T-helper 1 cell (primary cell): ENCODE results near the gene MAGI2.

Experiments
- DNase-seq, 5 donors: peaks; one replicate each; pipeline ENCODE4 v3.0.0-alpha.2; 2012 to 2020

MAGI2 gene

GRCh38 chr7:78900806-78901205 lies 552.7 kb downstream of the MAGI2 start:
- no peak for DNase-seq

GRCh38 chr7:78895393-78895792 lies 558.1 kb downstream of the MAGI2 start:
- DNase-seq: no peak

GRCh38 chr7:78879206-78879605 lies 574.3 kb downstream of the MAGI2 start:
- no peak for DNase-seq

GRCh38 chr7:78873117-78873516 lies 580.4 kb downstream of the MAGI2 start:
- DNase-seq: no peak

GRCh38 chr7:78864339-78864738 lies 589.1 kb downstream of the MAGI2 start:
- DNase-seq: no peak

GRCh38 chr7:78863281-78863680 lies 590.2 kb downstream of the MAGI2 start:
- DNase-seq: no peak

GRCh38 chr7:78862411-78862900 lies 591.0 kb downstream of the MAGI2 start:
- no peak for DNase-seq

- no peak for DNase-seq
Measured at GRCh38 chr7:78852951-78853350, 600.5 kb downstream of the MAGI2 start.

- DNase-seq: no peak
Measured at GRCh38 chr7:78850093-78850740, 603.2 kb downstream of the MAGI2 start.

GRCh38 chr7:78845155-78845554 lies 608.3 kb downstream of the MAGI2 start:
- no peak for DNase-seq

GRCh38 chr7:78842068-78842467 lies 611.4 kb downstream of the MAGI2 start:
- DNase-seq: no peak

GRCh38 chr7:78835897-78836296 lies 617.6 kb downstream of the MAGI2 start:
- DNase-seq: no peak

GRCh38 chr7:78828317-78828716 lies 625.1 kb downstream of the MAGI2 start:
- no peak for DNase-seq

GRCh38 chr7:78803501-78804127 lies 649.9 kb downstream of the MAGI2 start:
- no peak for DNase-seq

- no peak for DNase-seq
Measured at GRCh38 chr7:78794101-78794500, 659.4 kb downstream of the MAGI2 start.

- DNase-seq: no peak
Measured at GRCh38 chr7:78792624-78793023, 660.8 kb downstream of the MAGI2 start.

GRCh38 chr7:78792006-78792405 lies 661.5 kb downstream of the MAGI2 start:
- DNase-seq: no peak

GRCh38 chr7:78788464-78788863 lies 665.0 kb downstream of the MAGI2 start:
- no peak for DNase-seq

- no peak for DNase-seq
Measured at GRCh38 chr7:78787854-78788253, 665.6 kb downstream of the MAGI2 start.

GRCh38 chr7:78786055-78786454 lies 667.4 kb downstream of the MAGI2 start:
- DNase-seq: no peak

GRCh38 chr7:78783179-78783962 lies 670.1 kb downstream of the MAGI2 start:
- DNase-seq: no peak

GRCh38 chr7:78780560-78780959 lies 672.9 kb downstream of the MAGI2 start:
- DNase-seq: no peak

- no peak for DNase-seq
Measured at GRCh38 chr7:78779788-78780187, 673.7 kb downstream of the MAGI2 start.

GRCh38 chr7:78777829-78778228 lies 675.6 kb downstream of the MAGI2 start:
- no peak for DNase-seq
